NT2/D1 (cell line): Measurements from ENCODE around the gene RYR2.

Source experiments
- YY1 ChIP-seq: IDR thresholded peaks from 2 replicates; pipeline ENCODE4 v1.6.1; 2011; ENCODE audit not compliant: insufficient read length, insufficient read depth
- ZNF274 ChIP-seq: IDR thresholded peaks from 2 replicates; pipeline ENCODE4 v1.6.1; 2011; ENCODE audit warnings: mild to moderate bottlenecking, low read depth, low read length

DNA sequence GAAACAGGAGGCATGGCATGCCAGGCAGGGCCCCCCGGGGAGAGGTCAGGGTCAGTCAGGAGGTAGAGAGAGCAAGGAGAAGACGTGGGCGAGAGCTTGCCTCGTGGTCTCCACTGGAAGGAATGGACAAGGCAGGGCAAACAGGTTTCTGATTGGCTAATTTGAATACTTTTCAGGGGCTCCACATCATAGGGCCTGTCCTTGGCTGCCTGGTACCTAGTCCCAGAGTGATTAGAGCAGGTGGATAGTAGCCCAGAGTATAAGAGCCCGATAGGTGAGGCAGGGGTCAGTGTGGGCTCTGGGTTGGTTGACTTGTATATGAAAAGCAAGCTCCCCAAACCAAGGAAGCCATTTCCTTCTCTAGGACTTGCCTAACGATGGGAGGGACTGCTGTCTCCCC lies 670.1 kb downstream of the RYR2 start:
- TF ChIP-seq ZNF274 (no peak), YY1 (no peak)
